H1 (cell line): Measurements from ENCODE around the gene TPD52L1. TPM values are rescaled to one million over a fixed set of nuclear protein-coding genes. Genes with fewer than 3 reads are reported as not detected.

ENCODE experiments used
- CTCF ChIA-PET: fragments of 300-600 bp; sonication (Branson Sonifier 250); formaldehyde crosslinking; loops from one replicate; lab custom pipeline; 2021; ENCODE audit not compliant: partially characterized antibody; lab: Charles Lee
- POLR2A ChIA-PET: fragments of 300-600 bp; sonication (Branson Sonifier 250); formaldehyde crosslinking; loops from one replicate; lab custom pipeline; 2021; ENCODE audit warnings: inconsistent platforms; ENCODE audit not compliant: partially characterized antibody; lab: Charles Lee
- DNase-seq, 2 experiments: peaks; one replicate each; pipeline versions ENCODE4 v3.0.0 to v3.0.0-alpha.2; 2010 to 2022; ENCODE audit warnings: low spot score in 2 of 2, low read depth in 1 of 2, mixed read lengths in 1 of 2
- FAIRE-seq: peaks from 2 replicates; lab custom pipeline; 2011; peaks lifted over from hg19 to GRCh38; lab: Jason Lieb, UNC
- H2AFZ ChIP-seq: 2 replicates; pipeline ENCODE4 v1.8.1; 2012; ENCODE audit warnings: low read length, inconsistent platforms
- H2AK5ac ChIP-seq: 2 replicates; pipeline ENCODE4 v1.6.1; 2013; ENCODE audit warnings: low read depth, low read length
- H2BK120ac ChIP-seq: replicated peaks from 2 replicates; pipeline ENCODE3; 2013; ENCODE audit warnings: low read depth, low read length, inconsistent platforms
- H2BK12ac ChIP-seq: 2 replicates; pipeline ENCODE4 v1.6.1; 2013; ENCODE audit warnings: low read depth, low read length
- H2BK15ac ChIP-seq: 2 replicates; pipeline ENCODE4 v1.6.1; 2013; ENCODE audit warnings: low read length
- H2BK20ac ChIP-seq: 2 replicates; pipeline ENCODE4 v1.6.1; 2013; ENCODE audit warnings: low read length
- H2BK5ac ChIP-seq: 2 replicates; pipeline ENCODE4 v1.6.1; 2013; ENCODE audit warnings: low read depth, low read length
- H3K14ac ChIP-seq: 2 replicates; pipeline ENCODE4 v1.6.1; 2013; ENCODE audit warnings: inconsistent platforms; ENCODE audit not compliant: insufficient read length
- H3K18ac ChIP-seq: 2 replicates; pipeline ENCODE4 v1.6.1; 2013; ENCODE audit warnings: low read length; ENCODE audit errors: extremely low read depth
- H3K23ac ChIP-seq: 2 replicates; pipeline ENCODE4 v1.6.1; 2013; ENCODE audit warnings: inconsistent platforms; ENCODE audit not compliant: insufficient read length
- H3K23me2 ChIP-seq: 2 replicates; pipeline ENCODE4 v1.6.1; 2013; ENCODE audit warnings: low read depth, low read length
- H3K27ac ChIP-seq: 2 replicates; pipeline ENCODE4 v1.6.1; 2011; ENCODE audit warnings: low read depth, low read length, inconsistent platforms
- H3K27me3 ChIP-seq, 4 experiments: replicated peaks in 1 of 4; 1 replicate in 1 of 4; 2 replicates in 3 of 4; pipeline versions ENCODE4 v1.6.1 to v1.8.1; 2011 to 2013; ENCODE audit warnings: low read length in 3 of 4, mild to moderate bottlenecking in 3 of 4, inconsistent platforms in 2 of 4, mixed read lengths in 2 of 4, moderate library complexity in 1 of 4; ENCODE audit not compliant: control insufficient read depth in 3 of 4, insufficient read depth in 3 of 4; ENCODE audit errors: extremely low read depth in 1 of 4
- H3K36me3 ChIP-seq, 4 experiments: 2 replicates each; pipeline versions ENCODE4 v1.6.1 to v1.8.1; 2011 to 2013; ENCODE audit warnings: mild to moderate bottlenecking in 4 of 4, low read length in 3 of 4, moderate library complexity in 2 of 4, control low read depth in 1 of 4, inconsistent platforms in 1 of 4; ENCODE audit not compliant: insufficient read depth in 4 of 4, control insufficient read depth in 2 of 4
- H3K4ac ChIP-seq: replicated peaks from 2 replicates; pipeline ENCODE3; 2013; ENCODE audit warnings: low read length, low read depth, mixed read lengths, inconsistent platforms; ENCODE audit not compliant: insufficient read length
- H3K4me1 ChIP-seq, 4 experiments: replicated peaks in 1 of 4; 1 replicate in 1 of 4; 2 replicates in 3 of 4; pipeline versions ENCODE4 v1.6.1 to v1.8.1; 2011 to 2013; ENCODE audit warnings: low read length in 3 of 4, inconsistent platforms in 2 of 4, mixed read lengths in 1 of 4; ENCODE audit not compliant: insufficient read depth in 4 of 4, control insufficient read depth in 3 of 4
- H3K4me2 ChIP-seq, 2 experiments: 2 replicates each; pipeline versions ENCODE4 v1.6.1 to v1.8.1; 2011 to 2013; ENCODE audit warnings: low read depth in 2 of 2, low read length in 2 of 2, control low read depth in 1 of 2, inconsistent platforms in 1 of 2, mild to moderate bottlenecking in 1 of 2; ENCODE audit not compliant: insufficient read depth in 1 of 2
- H3K4me3 ChIP-seq, 4 experiments: fragments of 200-600, 300-600 bp in 1 of 4; sonication (generic), shearing (Covaris generic), sonication (Bioruptor Twin) in 1 of 4; 2 replicates each; pipeline versions ENCODE4 v1.5.1 to v1.8.1; 2011 to 2016; ENCODE audit warnings: low read length in 4 of 4, low read depth in 3 of 4, control low read depth in 2 of 4, inconsistent platforms in 2 of 4, mild to moderate bottlenecking in 2 of 4, mixed read lengths in 1 of 4, moderate library complexity in 1 of 4; ENCODE audit not compliant: insufficient read depth in 2 of 4; ENCODE audit errors: extremely low read depth in 1 of 4
- H3K56ac ChIP-seq: replicated peaks from 2 replicates; pipeline ENCODE3; 2013; ENCODE audit warnings: low read depth, mild to moderate bottlenecking, mixed read lengths, low read length, inconsistent platforms; ENCODE audit not compliant: insufficient read length
- H3K79me1 ChIP-seq: 2 replicates; pipeline ENCODE4 v1.6.1; 2013; ENCODE audit warnings: low read depth, low read length, control low read depth
- H3K79me2 ChIP-seq, 2 experiments: 2 replicates each; pipeline versions ENCODE4 v1.6.1 to v1.8.1; 2012 to 2013; ENCODE audit warnings: low read length in 2 of 2, mild to moderate bottlenecking in 2 of 2, inconsistent platforms in 1 of 2; ENCODE audit not compliant: insufficient read depth in 2 of 2, control insufficient read depth in 1 of 2
- H3K9ac ChIP-seq, 4 experiments: replicated peaks in 1 of 4; 1 replicate in 1 of 4; 2 replicates in 3 of 4; pipeline versions ENCODE4 v1.6.1 to v1.8.1; 2011 to 2013; ENCODE audit warnings: low read depth in 3 of 4, low read length in 3 of 4, control low read depth in 2 of 4, mild to moderate bottlenecking in 2 of 4, moderate library complexity in 2 of 4, inconsistent platforms in 1 of 4; ENCODE audit errors: extremely low read depth in 1 of 4
- H3K9me3 ChIP-seq, 2 experiments: 2 replicates each; pipeline versions ENCODE4 v1.6.1 to v1.8.1; 2012 to 2013; ENCODE audit warnings: mild to moderate bottlenecking in 2 of 2, moderate library complexity in 2 of 2, control low read depth in 1 of 2, inconsistent platforms in 1 of 2, low read depth in 1 of 2, low read length in 1 of 2, mixed read lengths in 1 of 2; ENCODE audit not compliant: insufficient read depth in 2 of 2
- H4K20me1 ChIP-seq, 2 experiments: replicated peaks in 1 of 2; 2 replicates each; pipeline versions ENCODE3 to v1.8.1; 2011 to 2013; ENCODE audit warnings: inconsistent platforms in 2 of 2, low read length in 2 of 2, mild to moderate bottlenecking in 1 of 2; ENCODE audit not compliant: insufficient read depth in 2 of 2, control insufficient read depth in 1 of 2
- H4K5ac ChIP-seq: 2 replicates; pipeline ENCODE4 v1.6.1; 2013; ENCODE audit warnings: low read length, low read depth, mixed read lengths, inconsistent platforms; ENCODE audit not compliant: insufficient read length
- H4K8ac ChIP-seq: 2 replicates; pipeline ENCODE4 v1.8.0; 2013; ENCODE audit warnings: mild to moderate bottlenecking, moderate library complexity, low read length, inconsistent platforms; ENCODE audit not compliant: insufficient read depth; ENCODE audit errors: extremely low read depth
- H4K91ac ChIP-seq: replicated peaks from 2 replicates; pipeline ENCODE3; 2013; ENCODE audit warnings: low read length, mixed read lengths, inconsistent platforms; ENCODE audit not compliant: insufficient read length
- BRCA1 ChIP-seq: IDR thresholded peaks from 2 replicates; pipeline ENCODE4 v1.6.1; 2012; ENCODE audit warnings: low read depth, low read length, improper control_type of control experiment
- EZH2 ChIP-seq: fragments of 200-600 bp; sonication (generic); IDR thresholded peaks from 2 replicates; pipeline ENCODE4 v1.7.1; 2012; ENCODE audit warnings: low read depth, mild to moderate bottlenecking, moderate library complexity, low read length, inconsistent platforms; ENCODE audit not compliant: severe bottlenecking
- FOSL1 ChIP-seq: IDR thresholded peaks from 2 replicates; pipeline ENCODE4 v1.6.1; 2011; ENCODE audit warnings: mild to moderate bottlenecking, low read depth, low read length, moderate library complexity; ENCODE audit not compliant: insufficient read depth
- GTF2F1 ChIP-seq: IDR thresholded peaks from 2 replicates; pipeline ENCODE4 v1.6.1; 2012; ENCODE audit warnings: low read depth, low read length, improper control_type of control experiment, borderline replicate concordance
- KDM1A ChIP-seq: fragments of 200-600, 300-600 bp; sonication (generic); IDR thresholded peaks from 2 replicates; pipeline ENCODE4 v1.7.1; 2016; ENCODE audit warnings: mild to moderate bottlenecking, low read length, borderline replicate concordance
- KDM4A ChIP-seq: IDR thresholded peaks from one replicate; pipeline ENCODE4 v1.7.1; 2012; ENCODE audit warnings: low read depth, mild to moderate bottlenecking, moderate library complexity, low read length, inconsistent platforms; ENCODE audit not compliant: severe bottlenecking
- MAFK ChIP-seq: IDR thresholded peaks from 2 replicates; pipeline ENCODE4 v1.6.1; 2012; ENCODE audit warnings: low read depth, mild to moderate bottlenecking, improper control_type of control experiment, low read length
- MAX ChIP-seq: IDR thresholded peaks from 2 replicates; pipeline ENCODE4 v1.6.1; 2012; ENCODE audit warnings: inconsistent platforms
- POU5F1 ChIP-seq: IDR thresholded peaks from 2 replicates; pipeline ENCODE4 v1.6.1; 2011; ENCODE audit warnings: low read depth, mild to moderate bottlenecking, low read length, moderate library complexity
- RFX5 ChIP-seq: IDR thresholded peaks from 2 replicates; pipeline ENCODE4 v1.6.1; 2011; ENCODE audit warnings: low read depth, low read length, improper control_type of control experiment, borderline replicate concordance
- SP1 ChIP-seq: IDR thresholded peaks from 2 replicates; pipeline ENCODE4 v1.6.1; 2011; ENCODE audit warnings: low read depth, low read length
- SUZ12 ChIP-seq: fragments of 200-600 bp; sonication (generic); IDR thresholded peaks from 2 replicates; pipeline ENCODE4 v1.6.1; 2012; ENCODE audit warnings: mild to moderate bottlenecking, inconsistent platforms, low read length, moderate library complexity, mixed read lengths
- TBP ChIP-seq: IDR thresholded peaks from 2 replicates; pipeline ENCODE4 v1.6.1; 2011; ENCODE audit warnings: low read depth, low read length, improper control_type of control experiment
- WGBS, 2 experiments: shearing (Covaris generic) in 1 of 2; methylation state at CpG; one replicate each; pipeline versions ENCODE4 v1.1.6 to v1.1.7; 2013 to 2015; ENCODE audit warnings: low lambda C conversion rate in 2 of 2, mixed read lengths in 2 of 2, inconsistent platforms in 1 of 2, low coverage in 1 of 2, missing lambda C conversion rate in 1 of 2; ENCODE audit not compliant: insufficient replicate concordance in 2 of 2, insufficient coverage in 1 of 2, insufficient read length in 1 of 2; ENCODE audit errors: extremely low coverage in 1 of 2, missing lambda C conversion rate in 1 of 2; 5-methylcytosine and 5-hydroxymethylcytosine counted together
- polyA plus RNA-seq, 7 experiments: library from polyadenylated mRNA; depleted of rRNA in 3 of 7; stranded (reverse) in 5 of 7; unstranded in 2 of 7; fragments of >200 nt in 5 of 7; fragments of 200-250 nt in 2 of 7; gene quantifications; 1 replicate in 5 of 7; 2 replicates in 1 of 7; 4 replicates in 1 of 7; pipeline versions ENCODE4 v1.2.1 to v1.2.3, GENCODE V29; 2011 to 2013; ENCODE audit warnings: missing spikeins in 2 of 7, mixed read lengths in 2 of 7
- total RNA-seq: library from RNA; stranded (reverse); fragmentation: NEBNext Ultra II Directional; extraction: Animal tissue kit (Norgen Biotek cat#: 25700); gene quantifications from 2 replicates; pipeline ENCODE4 v1.2.1, GENCODE V29; 2021

The TPD52L1 gene
- total and polyA plus RNA-seq, 2 of the 8 experiments (the other 6 are each of a cell fraction or from before 2014, with no cell fraction given): 7.4 to 14.2 TPM

- Histone ChIP-seq H3K18ac (no peak overlapping the region), H4K5ac (no peak overlapping the region), H2BK12ac (no peak overlapping the region), H4K91ac (no peak overlapping the region), H3K4me1 (peaks cover 0 to 9% (median 1%) of the 10 kb centered on the region in 4 experiments; a peak in 3 of 7 replicates), H3K4me2 (no peak overlapping the region), H2BK120ac (no peak overlapping the region), H2AFZ (no peak overlapping the region), H3K27ac (no peak overlapping the region), H3K9ac (no peak overlapping the region), H3K36me3 (no peaks in the 10 kb centered on the region), H2BK5ac (no peak overlapping the region), H2AK5ac (no peak overlapping the region), H3K27me3 (no peaks in the 10 kb centered on the region), H4K20me1 (no peaks in the 10 kb centered on the region), H3K14ac (no peak overlapping the region), H3K23ac (no peak overlapping the region), H3K9me3 (no peaks in the 10 kb centered on the region), H3K4ac (no peak overlapping the region), H2BK20ac (no peak overlapping the region), H3K4me3 (no peak overlapping the region), H3K79me1 (no peaks in the 10 kb centered on the region), H3K56ac (no peak overlapping the region), H2BK15ac (no peak overlapping the region), H3K79me2 (no peaks in the 10 kb centered on the region; a peak in 1 of 4 replicates), H3K23me2 (0 out of 2 replicates have a peak, but pooled peaks cover 2% of the 10 kb centered on the region), H4K8ac (no peak overlapping the region)
- no peak for DNase-seq
- ChIA-PET CTCF (interaction anchor here (0.6 to 1.5 kb wide), 6 partner anchors 23 to 345 kb away, joined by 3 to 6 read pairs (median 4); no protein-coding TSS in a partner anchor), POLR2A (interaction anchor here (1.0 kb wide), 1 partner anchor 21 kb away, joined by 3 read pairs; no protein-coding TSS in a partner anchor)
- FAIRE-seq: no peak
- 84% methylated on average over 4 of the region's 4 CpGs; no CpG with 5 or more reads in 1 of the 2 experiments for WGBS, 2 experiments
- TF ChIP-seq KDM1A (no peak), MAFK (no peak), GTF2F1 (no peak), SUZ12 (no peak), KDM4A (no peak), TBP (no peak), POU5F1 (no peak), BRCA1 (no peak), EZH2 (no peak), FOSL1 (no peak), SP1 (no peak), RFX5 (no peak), MAX (no peak)
Measured at GRCh38 chr6:125215252-125215819, 61.8 kb downstream of the TPD52L1 start.
